Posterior cingulate gyrus (tissue), 11 donors: ENCODE measurements around the gene OSGIN1.

Source experiments
- DNase-seq, 10 donors: peaks; one replicate each; pipeline versions ENCODE4 v3.0.0 to v3.0.0-alpha.2; 2020 to 2021; ENCODE audit warnings: mixed read lengths in 3 of 10
- intact Hi-C: fragments of 100-400 bp; cut with DNase I; formaldehyde crosslinking; loops from one replicate; pipeline ENCODE4 v1.15.1; 2023

OSGIN1 gene

GRCh38 chr16:83953796-83954576 lies 946 bp downstream of the OSGIN1 start:
- no peak for DNase-seq

GRCh38 chr16:83954577-83955016 lies 1.6 kb downstream of the OSGIN1 start:
- intact Hi-C loops: no loop called here
- DNase-seq: no peak

More at GRCh38 chr16:83953796-83954576, 946 bp downstream of the OSGIN1 start:
- intact Hi-C loops: no loop called here

GRCh38 chr16:83955218-83956130 lies 2.4 kb downstream of the OSGIN1 start:
- no peak for DNase-seq
- intact Hi-C loops: loop anchor here (1.0 kb wide), 1 partner anchor 111 kb away; no protein-coding TSS in a partner anchor

GRCh38 chr16:83956336-83957289 lies 3.6 kb downstream of the OSGIN1 start:
- DNase-seq: peak; percentile 71 to 98 (median 86)
- intact Hi-C loops: loop anchor here (1.0 kb wide), 1 partner anchor 110 kb away; no protein-coding TSS in a partner anchor

GRCh38 chr16:83957296-83957855 lies 4.3 kb downstream of the OSGIN1 start:
- DNase-seq: no peak
- intact Hi-C loops: no loop called here

- peak in 1 of 10 donors; percentile 75 for DNase-seq
- intact Hi-C loops: no loop called here
Measured at GRCh38 chr16:83958137-83958845, 5.3 kb downstream of the OSGIN1 start.

GRCh38 chr16:83958846-83959565 lies 6.0 kb downstream of the OSGIN1 start:
- DNase-seq: peak in 1 of 10 donors; percentile 73
- intact Hi-C loops: no loop called here

- intact Hi-C loops: no loop called here
- peak in 1 of 10 donors; percentile 26 for DNase-seq
Measured at GRCh38 chr16:83959656-83960434, 6.8 kb downstream of the OSGIN1 start.

GRCh38 chr16:83960521-83961249 lies 7.6 kb downstream of the OSGIN1 start:
- peak in 1 of 10 donors; percentile 75 for DNase-seq

GRCh38 chr16:83961591-83961990 lies 8.6 kb downstream of the OSGIN1 start:
- intact Hi-C loops: no loop called here
- DNase-seq: peak in 1 of 10 donors; percentile 55

More at GRCh38 chr16:83960521-83961249, 7.6 kb downstream of the OSGIN1 start:
- intact Hi-C loops: no loop called here

GRCh38 chr16:83963277-83964119 lies 10.5 kb downstream of the OSGIN1 start:
- intact Hi-C loops: no loop called here
- peak in 3 of 10 donors; percentile 26 to 70 (median 56) for DNase-seq

- DNase-seq: peak in 3 of 10 donors; percentile 52 to 78 (median 55)
- intact Hi-C loops: no loop called here
Measured at GRCh38 chr16:83964684-83965443, 11.8 kb downstream of the OSGIN1 start.

- peak in 3 of 10 donors; percentile 62 to 79 (median 73) for DNase-seq
- intact Hi-C loops: no loop called here
Measured at GRCh38 chr16:83965444-83966152, 12.6 kb downstream of the OSGIN1 start.

GRCh38 chr16:83966153-83966696 lies 13.2 kb downstream of the OSGIN1 start:
- intact Hi-C loops: no loop called here
- DNase-seq: peak in 2 of 10 donors; percentile 44 to 49
